ENCODE data around the gene SLC34A3. TPM values are rescaled to one million over a fixed set of nuclear protein-coding genes. Genes with fewer than 3 reads are reported as not detected.

SLC34A3 gene
- polyA plus RNA-seq, 4 donors = 0.21 to 30.3 (median 0.85) TPM

GRCh38 chr9:137187386-137187785 lies 43.3 kb upstream of the SLC34A3 start:
- DNase-seq (no peak), FAIRE-seq (no peak)
- Histone ChIP-seq H3K4me1 (ENCODE audit: control insufficient read depth in 3 of 3, insufficient read depth in 2 of 3, low read depth in 1 of 3, low read length in 2 of 3) (peaks cover 3 to 35% (median 19%) of the 10 kb centered on the region in 3 donors), H3K9me3 (ENCODE audit: control insufficient read depth in 2 of 2, insufficient read depth in 1 of 2, low read depth in 1 of 2, low read length in 1 of 2) (no peaks in the 10 kb centered on the region), H3K27me3 (ENCODE audit: control insufficient read depth in 3 of 3, insufficient read depth in 3 of 3, low read length in 3 of 3) (no peaks in the 10 kb centered on the region), H3K27ac (ENCODE audit: low read depth in 1 of 3, low read length in 2 of 3) (no peak overlapping the region), H3K36me3 (ENCODE audit: control insufficient read depth in 3 of 3, insufficient read depth in 2 of 3, low read depth in 1 of 3, low read length in 3 of 3) (peaks cover 9 to 85% (median 9%) of the 10 kb centered on the region in 3 donors), H3K4me3 (ENCODE audit: low read depth in 1 of 3, low read length in 3 of 3) (peak overlapping the region; percentile 84 to 100 (median 89))
- WGBS, 3 donors = 75 to 84% (median 75%) methylated on average over 15 of the region's 15 CpGs

GRCh38 chr9:137188086-137188489 lies 42.6 kb upstream of the SLC34A3 start:
- peaks cover 6 to 85% (median 6%) of the 10 kb centered on the region in 3 donors for H3K36me3 ChIP-seq (ENCODE audit: control insufficient read depth in 3 of 3, insufficient read depth in 2 of 3, low read depth in 1 of 3, low read length in 3 of 3)
- H3K27ac ChIP-seq (ENCODE audit: low read depth in 1 of 3, low read length in 2 of 3) = peak overlapping the region; percentile 73 to 96 (median 96)
- peaks cover 3 to 35% (median 19%) of the 10 kb centered on the region in 3 donors for H3K4me1 ChIP-seq (ENCODE audit: control insufficient read depth in 3 of 3, insufficient read depth in 2 of 3, low read depth in 1 of 3, low read length in 2 of 3)
- no peaks in the 10 kb centered on the region for H3K9me3 ChIP-seq (ENCODE audit: control insufficient read depth in 2 of 2, insufficient read depth in 1 of 2, low read depth in 1 of 2, low read length in 1 of 2)
- DNase-seq (no peak), FAIRE-seq (no peak)
- WGBS, 3 donors = 0 to 1% (median 1%) methylated on average over 30 to 31 of the region's 31 CpGs
- H3K27me3 ChIP-seq (ENCODE audit: control insufficient read depth in 3 of 3, insufficient read depth in 3 of 3, low read length in 3 of 3) = no peaks in the 10 kb centered on the region
- H3K4me3 ChIP-seq (ENCODE audit: low read depth in 1 of 3, low read length in 3 of 3) = peak overlapping the region; percentile 84 to 100 (median 89)

- FAIRE-seq = no peak
- Histone ChIP-seq H3K27ac (ENCODE audit: low read depth in 1 of 3, low read length in 2 of 3) (peak within 1 kb of the TSS; percentile 78 to 96 (median 96)), H3K27me3 (ENCODE audit: control insufficient read depth in 3 of 3, insufficient read depth in 3 of 3, low read length in 3 of 3) (no peaks in the 10 kb centered on the region), H3K4me3 (ENCODE audit: low read depth in 1 of 3, low read length in 3 of 3) (peak within 1 kb of the TSS; percentile 84 to 100 (median 89)), H3K9me3 (ENCODE audit: control insufficient read depth in 2 of 2, insufficient read depth in 1 of 2, low read depth in 1 of 2, low read length in 1 of 2) (no peaks in the 10 kb centered on the region), H3K4me1 (ENCODE audit: control insufficient read depth in 3 of 3, insufficient read depth in 2 of 3, low read depth in 1 of 3, low read length in 2 of 3) (peaks cover 3 to 35% (median 19%) of the 10 kb centered on the region in 3 donors), H3K36me3 (ENCODE audit: control insufficient read depth in 3 of 3, insufficient read depth in 2 of 3, low read depth in 1 of 3, low read length in 3 of 3) (peaks cover 3 to 85% (median 6%) of the 10 kb centered on the region in 3 donors)
- 0% methylated on average over 77 to 98 of the region's 98 CpGs for WGBS, 3 donors
- peak; percentile 92 to 99 for DNase-seq
Observed at GRCh38 chr9:137188490-137189296, 42.0 kb upstream of the SLC34A3 start, which contains the start of the genes ANAPC2 and SSNA1. Gene ANAPC2 (minus strand): TSS chr9:137188560. CDS start chr9:137188532, 28 bp downstream. Gene SSNA1 (plus strand): TSS chr9:137188676. CDS start chr9:137188727, 51 bp downstream.

GRCh38 chr9:137189297-137190295 lies 41.1 kb upstream of the SLC34A3 start:
- Histone ChIP-seq H3K36me3 (ENCODE audit: control insufficient read depth in 3 of 3, insufficient read depth in 2 of 3, low read depth in 1 of 3, low read length in 3 of 3) (peaks cover 0 to 85% (median 0%) of the 10 kb centered on the region in 3 donors), H3K27me3 (ENCODE audit: control insufficient read depth in 3 of 3, insufficient read depth in 3 of 3, low read length in 3 of 3) (no peaks in the 10 kb centered on the region), H3K4me3 (ENCODE audit: low read depth in 1 of 3, low read length in 3 of 3) (peak overlapping the region; percentile 84 to 100 (median 89)), H3K4me1 (ENCODE audit: control insufficient read depth in 3 of 3, insufficient read depth in 2 of 3, low read depth in 1 of 3, low read length in 2 of 3) (peaks cover 3 to 35% (median 19%) of the 10 kb centered on the region in 3 donors), H3K9me3 (ENCODE audit: control insufficient read depth in 2 of 2, insufficient read depth in 1 of 2, low read depth in 1 of 2, low read length in 1 of 2) (no peaks in the 10 kb centered on the region), H3K27ac (ENCODE audit: low read depth in 1 of 3, low read length in 2 of 3) (peak overlapping the region; percentile 78 to 96 (median 96))
- 14 to 32% (median 25%) methylated on average over 23 of the region's 23 CpGs for WGBS, 3 donors
- DNase-seq = no peak
- FAIRE-seq = no peak

- 33 to 68% (median 60%) methylated on average over 7 to 9 of the region's 9 CpGs for WGBS, 3 donors
- peak in 1 of 2 donors; percentile 53 for DNase-seq
- no peak for FAIRE-seq
- Histone ChIP-seq H3K9me3 (ENCODE audit: control insufficient read depth in 2 of 2, insufficient read depth in 1 of 2, low read depth in 1 of 2, low read length in 1 of 2) (no peaks in the 10 kb centered on the region), H3K27me3 (ENCODE audit: control insufficient read depth in 3 of 3, insufficient read depth in 3 of 3, low read length in 3 of 3) (no peaks in the 10 kb centered on the region), H3K4me3 (ENCODE audit: low read depth in 1 of 3, low read length in 3 of 3) (peak overlapping the region in 2 of 3 donors; percentile 89 to 100), H3K36me3 (ENCODE audit: control insufficient read depth in 3 of 3, insufficient read depth in 2 of 3, low read depth in 1 of 3, low read length in 3 of 3) (peaks cover 0 to 85% (median 0%) of the 10 kb centered on the region in 3 donors), H3K4me1 (ENCODE audit: control insufficient read depth in 3 of 3, insufficient read depth in 2 of 3, low read depth in 1 of 3, low read length in 2 of 3) (peaks cover 3 to 43% (median 19%) of the 10 kb centered on the region in 3 donors), H3K27ac (ENCODE audit: low read depth in 1 of 3, low read length in 2 of 3) (peak overlapping the region in 1 of 3 donors; percentile 96)
Observed at GRCh38 chr9:137190315-137190856, 40.3 kb upstream of the SLC34A3 start.

- H3K27ac ChIP-seq (ENCODE audit: low read depth in 1 of 3, low read length in 2 of 3) = no peak overlapping the region
- no peak for DNase-seq
- H3K9me3 ChIP-seq (ENCODE audit: control insufficient read depth in 2 of 2, insufficient read depth in 1 of 2, low read depth in 1 of 2, low read length in 1 of 2) = no peaks in the 10 kb centered on the region
- H3K27me3 ChIP-seq (ENCODE audit: control insufficient read depth in 3 of 3, insufficient read depth in 3 of 3, low read length in 3 of 3) = no peaks in the 10 kb centered on the region
- H3K36me3 ChIP-seq (ENCODE audit: control insufficient read depth in 3 of 3, insufficient read depth in 2 of 3, low read depth in 1 of 3, low read length in 3 of 3) = peaks cover 0 to 82% (median 0%) of the 10 kb centered on the region in 3 donors
- WGBS, 3 donors = 74 to 76% (median 74%) methylated on average over 3 of the region's 3 CpGs
- no peak for FAIRE-seq
- no peak overlapping the region for H3K4me3 ChIP-seq (ENCODE audit: low read depth in 1 of 3, low read length in 3 of 3)
- H3K4me1 ChIP-seq (ENCODE audit: control insufficient read depth in 3 of 3, insufficient read depth in 2 of 3, low read depth in 1 of 3, low read length in 2 of 3) = peaks cover 3 to 48% (median 19%) of the 10 kb centered on the region in 3 donors
Observed at GRCh38 chr9:137191245-137191644, 39.5 kb upstream of the SLC34A3 start.

GRCh38 chr9:137191691-137192447 lies 38.8 kb upstream of the SLC34A3 start:
- Histone ChIP-seq H3K4me3 (ENCODE audit: low read depth in 1 of 3, low read length in 3 of 3) (no peak overlapping the region), H3K9me3 (ENCODE audit: control insufficient read depth in 2 of 2, insufficient read depth in 1 of 2, low read depth in 1 of 2, low read length in 1 of 2) (no peaks in the 10 kb centered on the region), H3K36me3 (ENCODE audit: control insufficient read depth in 3 of 3, insufficient read depth in 2 of 3, low read depth in 1 of 3, low read length in 3 of 3) (peaks cover 0 to 80% (median 0%) of the 10 kb centered on the region in 3 donors), H3K27ac (ENCODE audit: low read depth in 1 of 3, low read length in 2 of 3) (no peak overlapping the region), H3K4me1 (ENCODE audit: control insufficient read depth in 3 of 3, insufficient read depth in 2 of 3, low read depth in 1 of 3, low read length in 2 of 3) (peaks cover 3 to 48% (median 16%) of the 10 kb centered on the region in 3 donors), H3K27me3 (ENCODE audit: control insufficient read depth in 3 of 3, insufficient read depth in 3 of 3, low read length in 3 of 3) (no peaks in the 10 kb centered on the region)
- FAIRE-seq (no peak), DNase-seq (no peak)
- WGBS, 3 donors = 82 to 85% (median 82%) methylated on average over 19 to 22 of the region's 22 CpGs
